HG02885 (cell line): ENCODE results near the gene RAD51D.
A peak's percentile ranks its signal among the peaks of the same experiment; 100 is the strongest.
"Not testable (repeated sequence)": the region's sequence is repeated elsewhere in the genome, so short reads cannot be mapped to it uniquely, and the experiment has no call there.

Source experiments
- ATAC-seq: cut with Tn5 transposase; IDR thresholded peaks from one replicate; pipeline ENCODE4 v1.9.1; 2021; ENCODE audit warnings: mild to moderate bottlenecking; ENCODE audit not compliant: unreplicated experiment, poor library complexity

RAD51D gene

DNA sequence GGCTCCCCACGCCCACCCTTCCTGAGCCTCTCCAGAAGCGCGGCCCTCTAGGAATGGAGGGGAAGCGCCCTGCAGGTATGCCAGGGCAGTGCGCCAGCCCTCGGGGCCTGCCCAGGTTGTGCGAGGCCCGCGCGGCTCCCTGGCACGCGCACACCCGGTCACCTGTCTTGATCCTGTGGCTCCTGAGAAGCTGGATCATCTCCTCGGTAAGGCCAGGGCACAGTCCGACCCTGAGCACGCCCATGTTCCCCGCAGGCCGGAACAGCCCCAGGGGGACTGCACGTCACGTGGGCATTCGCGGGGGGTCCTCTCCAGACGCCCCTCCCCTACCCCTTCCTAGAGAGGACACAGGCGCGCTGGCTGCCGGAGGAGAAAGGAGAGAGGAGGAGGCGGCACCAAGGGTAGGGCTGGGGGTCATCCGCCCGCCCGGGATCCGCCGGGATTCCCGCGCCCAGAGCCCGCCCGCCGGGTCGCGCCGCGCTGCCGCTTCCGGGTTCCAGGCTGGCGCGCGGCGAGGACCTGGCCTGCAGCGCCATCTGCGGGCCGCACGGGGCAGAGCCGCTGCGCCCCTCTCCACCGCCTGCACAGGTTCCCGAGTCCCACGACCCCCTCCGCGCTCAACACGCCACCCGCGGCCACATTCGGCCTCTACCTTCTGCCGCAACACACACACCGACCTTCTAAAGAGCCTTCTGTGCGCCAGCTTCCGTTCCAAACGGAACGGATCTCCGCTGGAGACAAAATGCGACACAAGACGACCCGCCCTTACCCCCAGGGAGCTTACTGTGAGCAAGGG is at the start of gene RAD51D:
TSS of gene RAD51D (minus strand) at position 491 of the 796 bp plus-strand sequence. CDS start at position 244, 247 bp downstream.
- peak; percentile 87 for ATAC-seq

DNA sequence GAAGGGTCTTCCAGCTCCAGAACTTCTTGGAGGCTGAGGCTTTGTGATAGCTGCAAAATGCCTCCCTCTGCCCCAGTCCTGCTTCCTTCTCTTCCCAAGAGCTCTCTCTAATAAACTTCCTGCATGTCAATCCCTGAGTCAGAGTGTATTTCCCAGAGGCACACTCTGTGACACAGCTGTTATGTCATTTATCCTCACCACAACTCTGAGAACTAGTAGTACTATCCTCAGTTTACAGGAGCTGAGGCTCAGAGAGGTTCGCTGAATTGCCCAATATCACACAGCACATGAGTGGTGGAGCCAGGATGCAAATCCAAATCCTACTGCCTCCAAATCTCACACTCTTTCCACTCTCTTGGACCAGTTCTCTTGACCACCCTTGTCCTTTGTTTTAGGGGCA is 48.0 kb upstream of the RAD51D start:
- ATAC-seq: no peak

DNA sequence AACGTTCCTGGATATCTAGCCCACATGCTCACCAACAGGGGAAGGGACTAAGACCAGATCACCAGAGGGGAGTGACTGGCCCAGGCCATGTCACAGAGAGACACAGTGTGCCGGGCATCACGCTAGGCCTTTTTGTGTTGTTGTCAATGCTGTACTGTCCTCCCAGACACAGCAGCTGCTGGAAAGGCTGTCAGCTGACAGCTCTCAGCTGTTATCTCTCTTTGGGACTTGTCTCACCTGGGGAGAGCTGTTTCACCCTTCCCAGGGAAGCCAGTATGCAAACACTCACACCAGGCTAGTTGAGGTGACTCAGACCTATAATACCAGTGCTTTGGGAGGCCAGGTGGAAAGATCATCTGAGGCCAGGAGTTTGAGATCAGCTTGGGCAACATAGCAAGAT is 47.4 kb upstream of the RAD51D start:
- no peak for ATAC-seq

DNA sequence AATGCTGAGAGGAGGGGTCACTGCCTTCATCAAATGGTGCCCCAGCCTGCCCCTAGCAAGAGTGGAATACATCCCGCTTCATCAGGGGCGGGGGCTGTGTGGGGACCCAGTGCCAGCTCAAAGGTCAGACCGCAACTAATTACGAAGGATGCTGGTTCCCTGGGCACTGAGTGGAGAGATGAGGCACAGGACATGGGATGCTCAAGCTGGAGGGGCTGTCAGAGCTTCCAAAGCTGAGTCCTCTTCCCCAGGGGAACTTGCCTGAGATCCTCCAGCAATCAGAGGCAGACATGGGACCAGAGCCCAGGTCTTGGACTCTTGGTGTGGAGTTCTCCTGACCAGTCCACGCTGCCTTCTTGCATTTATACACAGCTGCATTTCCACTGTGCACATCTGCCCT is 46.9 kb upstream of the RAD51D start:
- ATAC-seq: no peak

DNA sequence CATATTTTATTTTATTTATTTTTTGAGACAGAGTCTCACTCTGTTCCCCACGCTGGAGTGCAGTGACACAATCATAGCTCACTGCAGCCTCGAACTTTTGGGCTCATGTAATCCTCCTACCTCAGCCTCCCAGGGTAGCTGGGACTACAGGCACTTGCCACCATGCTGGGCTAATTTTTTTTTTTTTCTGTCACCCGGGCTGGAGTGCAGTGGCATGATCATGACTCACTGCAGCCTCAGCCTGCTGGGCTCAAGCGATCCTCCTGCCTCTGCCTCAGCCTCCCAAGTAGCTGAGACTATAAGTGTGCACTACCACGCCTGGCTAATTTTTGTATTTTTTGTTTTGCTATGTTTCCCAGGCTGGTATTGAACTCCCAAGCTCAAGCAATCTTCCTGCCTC is 45.1 kb upstream of the RAD51D start:
- no peak for ATAC-seq

DNA sequence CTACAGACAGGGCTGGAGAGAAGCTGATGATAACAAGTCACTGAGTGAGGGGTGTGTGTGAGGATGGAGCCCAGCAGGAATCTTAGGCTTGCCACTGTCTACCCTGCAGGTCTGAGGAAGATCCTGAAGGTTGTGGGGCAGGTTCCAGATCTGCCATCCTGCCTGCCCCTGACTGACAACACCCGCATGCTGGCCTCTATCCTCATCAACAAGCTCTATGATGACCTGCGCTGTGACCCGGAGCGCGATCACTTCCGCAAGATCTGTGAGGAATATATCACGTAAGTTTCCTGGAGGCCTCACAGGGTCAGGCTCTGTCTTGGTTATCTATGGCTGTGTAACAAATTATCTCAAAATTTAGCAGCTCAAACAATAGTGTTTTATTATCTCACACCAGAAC is 44.2 kb upstream of the RAD51D start:
- no peak for ATAC-seq

DNA sequence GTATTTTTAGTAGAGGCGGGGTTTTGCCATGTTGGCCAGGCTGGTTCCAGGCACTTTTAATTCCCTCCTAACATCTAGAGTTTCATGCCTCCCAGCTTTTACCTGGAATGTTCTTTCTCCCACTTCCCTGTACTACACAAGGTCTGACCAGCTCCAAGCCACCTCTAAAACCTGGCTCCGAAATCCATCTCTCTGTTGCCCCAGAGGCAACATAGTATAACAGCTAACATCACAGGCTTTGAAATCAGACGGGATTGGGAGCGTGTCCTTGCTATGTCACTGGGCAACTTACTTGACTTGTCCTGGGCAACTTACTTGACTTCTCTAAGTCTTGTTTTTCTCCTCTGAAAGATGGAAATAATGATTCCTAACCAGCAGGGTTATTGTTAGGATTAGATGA is 43.1 kb upstream of the RAD51D start:
- no peak for ATAC-seq

DNA sequence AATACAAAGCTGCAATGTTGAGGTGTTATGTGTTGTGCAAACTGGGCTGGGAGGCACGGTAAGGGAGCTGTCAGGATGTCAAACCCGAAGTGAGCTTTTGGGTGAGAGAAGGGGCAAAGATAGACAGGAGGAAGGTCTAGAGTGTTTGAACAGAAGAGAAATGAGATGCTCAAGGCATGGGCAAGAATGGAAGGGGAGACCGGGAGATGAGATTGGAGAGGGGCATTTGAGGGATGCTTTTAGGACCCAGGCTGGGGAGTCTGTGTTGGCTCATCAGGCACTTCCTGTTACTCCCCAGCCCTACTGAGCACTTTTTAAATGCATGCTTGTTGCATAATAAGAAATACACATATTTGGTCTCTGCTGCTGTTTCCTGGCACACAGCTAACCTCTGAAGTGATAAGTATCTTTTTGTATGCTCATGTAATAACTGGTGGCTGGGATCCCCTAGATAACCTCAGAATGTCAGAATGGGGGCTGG is 41.7 kb upstream of the RAD51D start:
- ATAC-seq: no peak

DNA sequence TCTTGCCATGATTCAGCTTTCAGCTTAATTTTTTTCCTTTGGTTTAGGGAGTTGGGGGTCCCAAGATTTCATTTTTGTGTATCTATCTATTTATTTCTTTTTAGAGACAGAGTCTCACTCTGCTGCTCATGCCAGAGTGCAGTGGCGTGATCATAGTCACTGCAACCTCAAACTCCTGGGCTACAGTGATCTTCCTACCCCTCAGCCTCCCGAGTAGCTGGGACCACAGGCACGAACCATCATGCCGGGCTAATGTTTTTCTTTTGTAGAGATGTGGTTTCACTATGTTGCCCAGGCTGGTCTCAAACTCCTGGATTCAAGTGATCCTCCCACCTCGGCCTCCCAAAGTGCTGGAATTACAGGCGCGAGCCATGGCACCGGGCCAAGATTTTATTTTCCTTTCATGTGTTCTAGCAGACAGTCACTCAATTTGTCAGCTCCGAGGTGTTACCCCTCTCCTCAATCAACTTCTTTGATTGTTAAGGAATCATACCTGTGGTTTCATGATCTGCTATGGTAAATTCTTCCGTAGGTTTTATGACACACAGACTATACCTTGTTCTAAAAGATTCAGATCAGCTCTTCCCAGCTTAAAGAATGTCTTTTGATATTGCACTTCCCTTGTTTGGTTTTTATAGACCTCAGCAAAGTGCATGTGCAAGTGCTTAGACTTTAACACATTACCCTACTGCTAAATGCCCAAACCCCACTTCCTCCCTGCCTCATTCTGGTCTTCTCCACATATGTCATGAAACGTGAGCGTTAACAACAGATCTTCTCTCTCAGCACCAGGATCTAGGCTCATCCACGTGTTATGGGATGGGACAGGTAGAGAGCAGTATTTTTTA is 40.9 kb upstream of the RAD51D start:
- ATAC-seq: no peak

DNA sequence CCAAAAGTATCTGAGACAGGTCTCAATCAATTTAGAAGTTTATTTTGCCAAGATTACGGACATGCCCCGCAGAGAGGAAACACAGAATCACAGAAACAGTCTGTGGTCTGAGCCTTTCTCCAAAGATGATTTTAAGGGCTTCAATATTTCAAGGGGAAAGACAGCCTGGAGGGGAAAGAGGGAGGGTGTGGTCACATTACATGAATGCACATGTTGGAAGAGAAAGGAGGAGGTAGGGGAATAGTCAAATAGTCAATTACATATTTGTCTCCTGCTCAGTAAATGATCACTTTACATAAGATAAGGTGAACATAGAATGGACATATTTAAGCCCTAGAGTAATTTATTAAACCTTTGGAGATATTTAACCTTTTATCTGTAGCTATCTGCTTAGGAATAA is 40.3 kb upstream of the RAD51D start:
- ATAC-seq: no peak

DNA sequence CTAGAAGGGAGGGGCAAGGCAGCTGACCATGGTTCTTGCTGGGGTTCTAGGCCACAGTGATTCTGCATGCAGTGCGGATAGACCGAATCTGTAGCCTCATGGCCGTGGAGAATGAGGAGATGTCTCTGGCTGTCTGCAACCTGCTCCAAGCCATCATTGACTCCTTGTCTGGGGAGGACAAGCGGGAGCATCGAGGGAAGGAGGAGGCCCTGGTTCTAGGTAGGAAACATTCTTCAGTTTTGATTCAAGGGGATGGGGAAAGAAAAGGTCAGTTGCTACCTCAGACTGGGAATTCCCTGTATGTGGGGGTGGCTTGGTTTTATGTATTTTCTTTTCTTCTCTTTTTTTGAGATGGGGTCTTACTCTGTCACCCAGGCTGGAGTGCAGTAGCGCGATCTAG is 35.6 kb upstream of the RAD51D start:
- no peak for ATAC-seq

DNA sequence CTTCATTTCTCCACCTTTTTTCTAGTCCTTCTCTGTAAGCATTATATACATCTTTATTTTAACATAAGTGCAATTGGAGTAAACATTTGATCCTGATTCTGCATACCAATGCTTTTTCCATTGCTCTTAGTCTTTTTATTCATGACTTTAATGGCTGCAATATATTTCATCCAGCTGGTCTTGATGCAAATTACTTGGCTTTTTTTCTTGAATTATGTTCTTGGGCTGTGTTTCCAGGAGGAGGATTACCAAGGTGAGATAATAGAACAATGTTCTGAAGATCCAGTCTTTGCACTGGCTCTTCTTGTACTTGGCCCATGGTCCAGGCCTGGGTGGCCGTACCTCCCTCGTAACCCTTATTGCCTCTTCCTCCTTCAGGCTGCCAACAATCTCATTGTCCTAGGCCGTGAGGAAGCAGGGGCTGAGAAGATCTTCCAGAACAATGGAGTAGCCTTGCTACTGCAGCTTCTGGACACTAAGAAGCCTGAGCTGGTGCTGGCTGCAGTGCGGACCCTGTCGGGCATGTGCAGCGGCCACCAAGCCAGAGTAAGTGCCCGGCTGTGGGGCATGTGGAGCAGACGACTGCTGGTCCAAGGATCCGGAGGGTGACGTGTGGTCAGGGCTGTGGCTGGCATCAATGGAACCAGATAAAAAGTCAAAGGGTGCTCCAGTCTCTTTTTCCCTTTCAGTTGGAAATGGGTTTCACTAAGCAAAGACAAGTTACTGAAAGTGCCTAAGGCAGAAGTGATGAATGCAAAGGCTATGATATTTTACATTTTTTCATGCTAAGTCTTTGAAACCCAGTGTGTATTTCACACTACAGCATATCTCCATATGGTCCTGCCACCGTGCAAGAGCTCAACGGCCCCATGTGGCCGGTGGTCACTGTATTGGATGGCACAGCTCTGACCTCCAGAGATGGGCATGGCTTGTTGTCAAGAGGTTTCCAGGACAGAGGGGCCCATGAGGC is 34.8 kb upstream of the RAD51D start:
- ATAC-seq: no peak

DNA sequence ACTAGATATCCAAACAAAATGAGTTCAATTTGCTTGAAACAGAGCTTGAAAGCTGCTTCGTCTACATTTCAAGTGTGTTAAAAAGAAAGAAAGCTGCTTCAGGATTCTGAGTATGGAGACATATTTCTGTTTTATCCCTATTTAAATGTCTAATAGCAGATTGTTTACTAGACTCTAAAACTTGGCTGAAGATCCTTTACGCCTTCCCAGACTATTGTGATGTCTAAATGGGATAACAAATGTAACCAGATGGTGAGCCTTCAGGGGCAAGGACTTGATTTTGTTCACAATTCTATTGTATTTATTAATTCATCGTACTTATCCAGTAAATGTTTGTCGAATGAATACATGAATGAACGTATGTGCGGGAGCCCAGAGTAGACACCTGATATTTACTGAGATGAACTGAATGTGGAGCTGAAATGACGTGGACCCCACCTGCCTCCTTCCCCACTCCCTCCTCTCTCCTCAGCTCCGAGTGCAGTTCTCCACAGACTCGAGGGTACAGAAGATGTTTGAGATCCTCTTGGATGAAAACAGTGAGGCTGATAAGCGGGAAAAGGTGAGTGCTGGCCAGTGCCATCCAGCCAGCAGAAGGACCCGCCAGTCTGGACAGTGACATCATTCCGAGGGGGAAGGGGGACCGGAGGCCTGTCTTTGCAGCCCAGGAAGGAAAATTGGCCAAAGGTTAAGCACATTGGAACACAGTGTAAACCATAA is 32.9 kb upstream of the RAD51D start:
- no peak for ATAC-seq

DNA sequence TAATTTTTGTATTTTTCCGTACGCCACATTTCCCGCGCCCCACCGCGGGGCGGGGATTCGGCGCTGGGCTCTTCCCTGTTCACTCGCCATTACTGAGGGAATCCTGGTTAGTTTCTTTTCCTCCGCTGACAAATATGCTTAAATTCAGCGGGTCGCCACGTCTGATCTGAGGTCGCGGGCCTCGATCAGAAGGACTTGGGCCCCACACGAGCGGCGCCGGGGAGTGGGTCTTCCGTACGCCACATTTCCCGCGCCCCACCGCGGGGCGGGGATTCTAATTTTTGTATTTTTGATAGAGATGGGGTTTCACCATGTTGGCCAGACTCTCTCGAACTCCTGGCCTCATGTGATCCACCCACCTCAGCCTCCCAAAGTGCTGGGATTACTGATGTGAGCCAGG is 31.4 kb upstream of the RAD51D start:
- not testable (repeated sequence) for ATAC-seq

DNA sequence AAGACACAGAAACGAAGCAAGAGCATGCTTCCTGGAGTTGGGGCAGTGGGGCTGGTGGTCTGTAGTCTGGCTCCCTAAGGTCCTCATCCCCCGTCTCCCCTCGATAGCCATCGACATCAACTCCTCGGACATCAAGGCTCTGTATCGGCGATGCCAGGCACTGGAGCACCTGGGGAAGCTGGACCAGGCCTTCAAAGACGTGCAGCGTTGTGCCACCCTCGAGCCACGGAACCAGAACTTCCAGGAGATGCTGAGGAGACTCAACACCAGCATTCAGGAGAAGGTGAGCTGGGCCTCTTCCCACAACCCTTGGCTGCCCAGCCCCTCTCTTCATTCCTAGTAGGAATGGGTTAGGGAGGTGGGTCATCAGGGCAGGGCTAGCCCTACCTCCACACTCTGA is 30.3 kb upstream of the RAD51D start:
- ATAC-seq: no peak

DNA sequence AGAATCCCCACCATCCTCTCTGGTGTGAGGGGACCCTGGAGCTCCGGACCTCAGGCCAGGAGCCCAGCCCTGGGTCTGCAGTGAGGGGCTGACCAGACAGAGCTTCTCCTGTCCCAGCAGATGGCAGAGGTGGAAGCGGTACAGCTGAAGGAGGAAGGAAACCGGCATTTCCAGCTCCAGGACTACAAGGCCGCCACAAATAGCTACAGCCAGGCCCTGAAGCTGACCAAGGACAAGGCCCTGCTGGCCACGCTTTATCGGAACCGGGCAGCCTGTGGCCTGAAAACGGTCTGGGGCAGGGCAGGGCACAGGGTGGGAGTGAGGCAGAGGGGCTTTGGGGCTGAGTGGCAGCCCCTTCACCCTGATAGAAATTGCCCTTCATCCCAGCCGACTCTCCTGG is 28.5 kb upstream of the RAD51D start:
- no peak for ATAC-seq

DNA sequence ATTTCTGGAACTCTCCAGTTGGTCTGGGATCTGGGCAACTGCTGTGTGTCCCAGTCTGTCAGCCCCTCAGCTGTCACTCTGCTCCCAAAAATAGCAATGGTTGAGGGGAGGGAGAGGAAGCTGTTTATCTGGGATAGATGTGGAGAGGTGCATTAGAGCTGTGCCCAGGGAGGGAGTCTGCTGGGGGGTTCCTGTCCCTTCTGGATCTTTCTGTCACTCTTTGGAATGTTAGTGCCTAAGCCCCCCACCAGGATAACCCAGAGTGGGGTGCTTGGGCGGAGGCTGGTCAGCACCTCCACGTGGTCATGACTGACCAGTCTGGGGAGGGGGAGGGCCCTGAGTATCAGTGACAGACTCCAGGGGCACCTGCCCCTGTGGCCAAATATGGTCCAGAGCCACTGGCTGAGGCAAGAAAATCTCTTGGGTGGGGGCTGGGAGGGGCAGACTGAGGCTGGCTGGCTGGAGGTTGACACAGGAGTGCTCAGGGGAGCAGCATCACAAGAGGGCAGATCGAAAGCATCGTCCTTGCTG is 27.8 kb upstream of the RAD51D start, which contains the start of gene UNC45B:
TSS of gene UNC45B (plus strand) at position 443 of the 531 bp plus-strand sequence. CDS start 447 bp downstream, outside the sequence.
- ATAC-seq: no peak

DNA sequence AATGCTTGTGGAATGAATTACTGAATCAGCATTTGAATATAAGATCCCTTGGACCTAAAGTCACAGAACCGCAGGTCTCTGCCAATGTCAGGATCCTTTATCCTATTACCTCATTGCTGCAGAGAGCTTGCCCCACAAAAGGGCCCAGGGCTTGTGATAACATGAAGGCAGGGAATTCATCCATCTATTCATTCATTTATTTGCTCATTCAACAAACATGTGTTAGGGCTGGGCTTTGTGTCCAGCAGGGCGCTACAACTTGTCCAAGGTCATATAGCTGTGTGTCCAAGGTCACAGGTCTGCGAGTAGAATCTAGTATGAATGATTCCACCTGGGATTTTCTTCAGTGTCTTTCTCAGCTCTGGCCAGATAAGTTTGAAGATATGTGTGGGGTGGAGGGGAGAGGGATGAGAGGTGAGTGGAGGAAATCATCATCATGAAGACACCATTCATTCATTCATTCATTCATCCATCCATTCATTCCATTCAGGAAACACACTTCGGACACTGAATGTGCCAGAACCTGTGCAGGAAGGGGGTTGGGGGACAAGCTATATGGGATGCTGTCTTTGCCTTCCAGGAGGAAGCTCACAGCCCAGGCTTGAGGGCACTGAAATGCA is 26.7 kb upstream of the RAD51D start:
- ATAC-seq: no peak

DNA sequence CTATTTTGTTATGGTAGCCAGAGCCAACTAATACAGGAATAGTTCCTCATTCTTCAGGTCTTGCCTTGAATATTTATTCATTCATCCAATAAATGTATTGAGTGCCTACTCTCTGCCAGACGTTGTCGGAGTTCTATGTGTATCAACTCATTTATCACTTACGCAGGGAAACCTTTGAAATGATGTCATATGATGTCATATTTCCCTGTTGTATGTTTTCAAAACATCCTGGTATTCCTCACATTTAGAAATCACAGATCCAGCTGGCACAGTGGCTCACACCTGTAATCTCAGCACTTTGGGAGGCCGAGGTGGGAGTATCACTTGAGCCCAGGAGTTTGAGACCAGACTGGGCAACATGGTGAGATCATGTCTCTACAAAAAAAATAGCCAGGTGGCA is 25.2 kb upstream of the RAD51D start:
- no peak for ATAC-seq
